Mucosa of descending colon (tissue), 3 donors: ENCODE results near the gene EIF3F. TPM values are rescaled to one million over a fixed set of nuclear protein-coding genes. Genes with fewer than 3 reads are reported as not detected.

ENCODE experiments used
- ATAC-seq: fragments of 200-7000 bp; cut with Tn5 transposase; one replicate; pipeline ENCODE4 v1.9.1; 2020; ENCODE audit warnings: mild to moderate bottlenecking, moderate library complexity
- DNase-seq, 3 donors: peaks; one replicate each; pipeline ENCODE4 v3.0.0-alpha.2; 2020
- H3K36me3 ChIP-seq: fragments of 200-600 bp; one replicate; pipeline ENCODE4 v1.8.0; 2021; ENCODE audit warnings: low read depth, mild to moderate bottlenecking
- H3K4me1 ChIP-seq: fragments of 200-600 bp; one replicate; pipeline ENCODE4 v1.8.0; 2021; ENCODE audit warnings: low read depth, mild to moderate bottlenecking
- H3K4me3 ChIP-seq: fragments of 200-600 bp; one replicate; pipeline ENCODE4 v1.8.0; 2021; ENCODE audit warnings: mild to moderate bottlenecking
- H3K9me3 ChIP-seq: fragments of 200-600 bp; one replicate; pipeline ENCODE4 v1.8.0; 2021; ENCODE audit warnings: mild to moderate bottlenecking
- intact Hi-C, 2 donors: fragments of 100-400 bp; cut with DNase I in 1 of 2; cut with micrococcal nuclease in 1 of 2; formaldehyde crosslinking; loops; one replicate each; pipeline versions ENCODE4 v1.11.0 to v1.11.1; 2022; cut with DNase I, micrococcal nuclease
- total RNA-seq, 3 donors: library from RNA; stranded (reverse); fragmentation: NEBNext Ultra II Directional in 2 of 3; extraction: Animal tissue kit (Norgen Biotek cat#: 25700) in 2 of 3; gene quantifications; one replicate each; pipeline versions ENCODE4 v1.2.1 to v1.2.4, GENCODE V29; 2021 to 2023
- TF ChIP-seq, protein P1 (sequence below): fragments of 200-600 bp; IDR thresholded peaks from one replicate; pipeline ENCODE4 v1.8.0; 2022; ENCODE audit warnings: antibody characterized with exemption, mild to moderate bottlenecking
- donor health status: DM: no; HTN: no; CAD: no; lungs with moderate emphysema.
- donor health status: DM: no; HTN: no; CAD: no.
- donor health status: DM: no; HTN: yes; CAD: no.

EIF3F gene
- total RNA-seq, 3 donors from 2014 or later = 207 to 228 (median 218) TPM

DNA sequence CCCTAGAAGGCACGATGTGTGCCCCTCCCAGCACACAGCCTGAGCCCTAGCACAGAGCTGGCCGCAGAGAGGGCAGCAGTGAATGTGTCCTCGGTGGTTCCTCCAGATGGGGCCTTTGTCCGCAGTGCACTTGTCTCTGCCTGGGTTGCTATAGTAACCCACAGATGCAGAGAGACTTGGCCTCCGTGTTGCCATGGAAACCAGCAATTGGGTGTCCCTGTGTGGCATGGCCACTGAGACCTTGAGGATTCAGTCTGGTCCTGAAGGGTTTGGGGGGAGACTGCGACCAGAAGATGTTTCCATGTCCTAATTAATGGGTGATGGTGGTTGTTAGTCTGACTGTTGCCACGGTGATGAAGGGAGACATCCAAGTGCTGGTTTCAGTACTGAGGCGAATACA lies 51.3 kb downstream of the EIF3F start:
- H3K36me3 ChIP-seq = no peaks in the 10 kb centered on the region
- intact Hi-C loops = loop anchor here in 1 of 2 donors (5.0 kb wide), 1 partner anchor 54 kb away; no protein-coding TSS in a partner anchor
- no peaks in the 10 kb centered on the region for H3K4me1 ChIP-seq
- H3K4me3 ChIP-seq = no peak overlapping the region
- ATAC-seq (no peak), DNase-seq (no peak)
- TF ChIP-seq, protein P1, sequence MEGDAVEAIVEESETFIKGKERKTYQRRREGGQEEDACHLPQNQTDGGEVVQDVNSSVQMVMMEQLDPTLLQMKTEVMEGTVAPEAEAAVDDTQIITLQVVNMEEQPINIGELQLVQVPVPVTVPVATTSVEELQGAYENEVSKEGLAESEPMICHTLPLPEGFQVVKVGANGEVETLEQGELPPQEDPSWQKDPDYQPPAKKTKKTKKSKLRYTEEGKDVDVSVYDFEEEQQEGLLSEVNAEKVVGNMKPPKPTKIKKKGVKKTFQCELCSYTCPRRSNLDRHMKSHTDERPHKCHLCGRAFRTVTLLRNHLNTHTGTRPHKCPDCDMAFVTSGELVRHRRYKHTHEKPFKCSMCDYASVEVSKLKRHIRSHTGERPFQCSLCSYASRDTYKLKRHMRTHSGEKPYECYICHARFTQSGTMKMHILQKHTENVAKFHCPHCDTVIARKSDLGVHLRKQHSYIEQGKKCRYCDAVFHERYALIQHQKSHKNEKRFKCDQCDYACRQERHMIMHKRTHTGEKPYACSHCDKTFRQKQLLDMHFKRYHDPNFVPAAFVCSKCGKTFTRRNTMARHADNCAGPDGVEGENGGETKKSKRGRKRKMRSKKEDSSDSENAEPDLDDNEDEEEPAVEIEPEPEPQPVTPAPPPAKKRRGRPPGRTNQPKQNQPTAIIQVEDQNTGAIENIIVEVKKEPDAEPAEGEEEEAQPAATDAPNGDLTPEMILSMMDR = no peak
- H3K9me3 ChIP-seq = no peaks in the 10 kb centered on the region

DNA sequence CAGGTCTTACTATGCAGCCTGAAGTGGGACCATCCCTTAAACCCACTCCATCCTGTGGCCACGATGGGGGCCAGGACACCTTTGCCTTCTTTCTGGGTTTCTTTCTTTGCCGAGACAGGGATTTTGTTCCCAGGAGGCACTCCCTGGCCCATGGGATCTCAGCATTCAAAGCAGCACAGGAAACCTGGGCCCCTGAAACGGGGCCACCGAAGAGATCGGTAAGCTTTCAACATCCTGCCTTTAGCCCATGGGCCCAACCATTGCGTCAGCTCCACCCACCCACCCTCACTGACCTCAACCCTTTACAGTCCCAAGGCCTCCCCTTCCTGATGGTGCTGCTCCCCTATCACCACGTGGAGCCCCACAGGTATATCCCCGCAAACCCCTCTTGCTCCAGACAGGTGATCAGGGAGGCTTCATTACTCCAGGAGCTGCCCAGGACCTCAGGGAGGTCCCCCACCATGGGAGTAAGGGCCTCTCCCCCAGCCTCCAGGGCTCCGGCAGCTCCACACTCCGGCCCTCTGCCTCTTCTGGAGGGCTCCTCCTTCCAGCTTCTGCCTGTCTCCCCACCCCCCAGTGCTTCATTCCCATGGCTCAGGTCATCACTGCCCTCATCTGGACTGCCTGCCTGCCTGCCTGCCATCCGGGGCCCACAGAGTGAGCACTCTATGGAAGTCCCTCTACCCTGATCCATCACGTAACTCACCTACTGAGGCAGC lies 51.8 kb downstream of the EIF3F start:
- H3K36me3 ChIP-seq = no peaks in the 10 kb centered on the region
- H3K4me3 ChIP-seq = no peak overlapping the region
- intact Hi-C loops = loop anchor here in 1 of 2 donors (5.0 kb wide), 1 partner anchor 53 kb away; no protein-coding TSS in a partner anchor
- no peaks in the 10 kb centered on the region for H3K4me1 ChIP-seq
- DNase-seq (no peak), ATAC-seq (no peak)
- H3K9me3 ChIP-seq = no peaks in the 10 kb centered on the region
- TF ChIP-seq, protein P1 = no peak

DNA sequence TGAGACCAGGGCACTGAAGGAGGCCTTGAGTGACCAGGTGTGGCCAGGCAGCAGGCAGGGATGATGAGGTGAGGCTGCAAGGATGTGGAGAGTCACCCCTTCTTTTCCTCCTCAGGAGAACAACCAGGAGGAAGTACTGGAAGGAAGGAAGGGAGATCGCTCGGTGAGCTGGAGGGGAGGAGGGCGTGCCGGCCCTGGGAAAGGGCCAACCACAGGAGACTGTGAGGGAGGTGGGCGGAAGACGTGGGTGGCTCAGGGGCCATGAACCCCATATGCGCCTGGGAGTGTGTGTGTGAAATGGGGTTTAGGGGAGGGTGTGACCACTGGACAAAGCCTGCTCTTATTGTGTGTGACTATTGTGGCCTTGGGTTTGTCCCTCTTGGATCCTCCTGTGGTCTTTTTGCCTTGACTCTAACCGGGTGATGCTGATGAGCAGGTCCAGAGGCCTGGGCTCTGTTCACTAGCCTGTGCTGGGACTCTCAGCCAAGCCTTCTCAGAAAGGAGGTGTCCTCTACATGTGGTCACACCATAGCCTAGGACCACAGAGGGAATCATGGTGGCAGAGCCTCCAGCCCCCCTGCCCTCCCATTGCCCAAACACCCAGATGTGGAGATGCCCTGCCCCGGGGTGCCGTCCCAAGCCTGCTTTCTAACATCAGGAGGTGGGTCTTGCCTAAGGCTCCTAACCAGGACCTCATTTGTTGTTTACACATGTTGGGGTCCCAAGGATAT lies 52.6 kb downstream of the EIF3F start:
- H3K36me3 ChIP-seq = no peaks in the 10 kb centered on the region
- no peak overlapping the region for H3K4me3 ChIP-seq
- no peak for ATAC-seq
- no peak for DNase-seq
- TF ChIP-seq, protein P1 = no peak
- intact Hi-C loops = loop anchor here in 1 of 2 donors (5.0 kb wide), 1 partner anchor 53 kb away; no protein-coding TSS in a partner anchor
- H3K4me1 ChIP-seq = no peaks in the 10 kb centered on the region
- no peaks in the 10 kb centered on the region for H3K9me3 ChIP-seq

DNA sequence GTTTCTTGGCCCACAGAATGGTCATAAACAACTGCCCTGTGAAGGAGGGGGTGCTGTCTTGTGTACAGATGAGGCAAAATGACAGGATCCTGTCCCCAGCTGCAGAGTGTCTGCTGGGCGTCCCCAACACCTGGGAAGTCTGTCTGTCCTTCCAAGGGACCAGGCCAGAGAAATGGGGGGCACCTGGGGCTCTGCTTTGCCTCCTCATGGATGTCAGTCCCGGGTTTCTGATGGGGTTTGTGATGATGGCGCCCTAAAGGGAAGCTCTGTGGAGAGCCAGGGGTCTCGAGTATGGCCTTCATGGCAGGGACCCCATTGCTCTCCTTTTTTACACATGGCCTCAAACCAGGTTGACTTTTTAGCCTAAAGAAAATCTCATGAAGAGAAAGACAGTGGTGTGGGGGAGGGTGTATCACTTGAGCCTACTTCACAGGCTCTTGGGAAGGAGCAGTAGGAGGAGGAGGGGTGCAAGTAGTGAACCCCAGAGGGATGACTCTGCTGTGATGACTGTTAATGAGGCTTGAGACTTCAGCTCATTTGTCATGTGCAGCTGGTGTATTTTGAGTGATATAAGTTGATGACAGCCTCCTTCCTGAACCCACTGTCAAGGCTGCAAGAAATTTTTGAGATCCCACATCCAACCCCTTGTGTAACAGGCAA lies 53.3 kb downstream of the EIF3F start:
- Histone ChIP-seq H3K9me3 (no peaks in the 10 kb centered on the region), H3K4me1 (no peaks in the 10 kb centered on the region), H3K36me3 (no peaks in the 10 kb centered on the region), H3K4me3 (no peak overlapping the region)
- ATAC-seq = no peak
- intact Hi-C loops = no loop called here
- no peak for DNase-seq
- TF ChIP-seq, protein P1 = no peak

DNA sequence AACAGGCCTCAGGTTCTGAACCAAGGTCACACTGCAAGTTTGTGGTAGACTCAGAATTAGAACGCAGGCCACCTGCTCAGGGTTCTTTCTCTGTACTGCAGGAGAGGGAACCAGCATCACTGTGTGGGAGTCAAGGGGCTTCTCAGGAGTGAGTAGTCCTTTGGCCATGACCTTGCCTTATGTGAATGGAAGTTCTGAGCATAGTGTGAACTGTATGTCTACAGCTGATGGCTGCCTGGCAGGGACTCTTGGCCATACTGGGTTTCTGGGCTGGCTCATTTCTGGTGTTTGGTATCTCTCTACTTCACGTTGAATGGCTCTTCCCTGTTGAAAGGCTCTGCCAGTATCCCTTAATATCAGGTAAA lies 53.8 kb downstream of the EIF3F start:
- Histone ChIP-seq H3K36me3 (no peaks in the 10 kb centered on the region), H3K4me3 (no peak overlapping the region), H3K4me1 (no peaks in the 10 kb centered on the region), H3K9me3 (no peaks in the 10 kb centered on the region)
- intact Hi-C loops = no loop called here
- ATAC-seq (no peak), DNase-seq (no peak)
- TF ChIP-seq, protein P1 = no peak
